GM18951 (cell line): ENCODE results near the gene ART5.

Experiments used
- POLR2A ChIP-seq: IDR thresholded peaks from 4 replicates; pipeline ENCODE4 v1.6.1; 2011; ENCODE audit warnings: mild to moderate bottlenecking; ENCODE audit not compliant: insufficient read length, insufficient read depth; ENCODE audit errors: extremely low read depth
- in situ Hi-C: fragments of 300-500 bp; cut with MboI; formaldehyde crosslinking; loops from one replicate; pipeline ENCODE4 v1.12.0; 2022; ENCODE audit warnings: low sequenced_read_pairs, mixed read lengths, inconsistent platforms; ENCODE audit not compliant: unreplicated experiment

ART5 gene

GRCh38 chr11:3642071-3642951 lies 519 bp upstream of the ART5 start:
- in situ Hi-C loops = no loop called here
- no peak for TF ChIP-seq POLR2A

- no peak for TF ChIP-seq POLR2A
- in situ Hi-C loops = no loop called here
These were observed 601 bp downstream of the ART5 start for GRCh38 chr11:3641191-3641590.

- TF ChIP-seq POLR2A = no peak
- in situ Hi-C loops = no loop called here
These were observed 2.0 kb downstream of the ART5 start for GRCh38 chr11:3639841-3640240.

- no peak for TF ChIP-seq POLR2A
- in situ Hi-C loops = no loop called here
These were observed 3.3 kb downstream of the ART5 start for GRCh38 chr11:3638513-3638912.

- in situ Hi-C loops = no loop called here
- no peak for TF ChIP-seq POLR2A
These were observed 4.6 kb downstream of the ART5 start for GRCh38 chr11:3637201-3637600.

DNA sequence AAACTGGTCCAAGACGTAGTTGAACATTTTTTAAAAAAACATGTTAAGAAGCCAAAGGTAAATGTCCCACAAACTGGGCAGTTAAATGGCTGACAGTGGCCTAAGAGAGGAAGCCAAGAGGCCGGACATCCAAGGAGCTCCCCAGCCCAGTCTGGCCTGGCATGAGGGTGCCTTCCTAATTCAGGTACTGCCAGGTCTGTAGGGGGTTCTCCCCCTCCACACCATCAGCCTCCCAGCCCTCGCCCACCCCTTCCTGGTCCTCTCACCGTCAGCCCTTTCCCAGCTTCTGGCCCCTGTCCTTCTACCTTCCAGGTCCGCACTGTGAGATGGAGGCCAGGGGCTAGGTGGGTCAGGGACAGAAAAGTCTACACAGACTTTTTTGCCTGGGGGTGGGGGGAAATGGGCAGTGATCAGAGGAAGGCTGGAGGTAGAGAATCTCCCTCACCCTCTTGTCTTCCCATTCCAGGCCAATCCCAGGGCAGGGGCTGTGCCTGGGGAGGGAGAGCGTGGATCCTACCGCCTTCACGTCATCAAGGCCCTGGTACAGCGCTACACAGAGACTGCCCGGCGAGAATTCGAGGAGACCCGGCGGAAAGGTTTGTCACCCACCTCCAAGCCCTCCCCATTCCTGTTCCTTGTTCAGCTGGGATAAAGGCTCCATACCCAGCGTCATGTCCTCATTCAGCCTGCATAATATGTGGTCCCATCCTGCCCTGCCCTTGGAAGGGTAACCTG lies 6.0 kb downstream of the ART5 start:
- in situ Hi-C loops = no loop called here
- TF ChIP-seq POLR2A = no peak

GRCh38 chr11:3632070-3632660 lies 9.6 kb downstream of the ART5 start:
- in situ Hi-C loops = no loop called here
- TF ChIP-seq POLR2A = no peak

- in situ Hi-C loops = no loop called here
These were observed 10.5 kb downstream of the ART5 start for GRCh38 chr11:3631331-3631730.

DNA sequence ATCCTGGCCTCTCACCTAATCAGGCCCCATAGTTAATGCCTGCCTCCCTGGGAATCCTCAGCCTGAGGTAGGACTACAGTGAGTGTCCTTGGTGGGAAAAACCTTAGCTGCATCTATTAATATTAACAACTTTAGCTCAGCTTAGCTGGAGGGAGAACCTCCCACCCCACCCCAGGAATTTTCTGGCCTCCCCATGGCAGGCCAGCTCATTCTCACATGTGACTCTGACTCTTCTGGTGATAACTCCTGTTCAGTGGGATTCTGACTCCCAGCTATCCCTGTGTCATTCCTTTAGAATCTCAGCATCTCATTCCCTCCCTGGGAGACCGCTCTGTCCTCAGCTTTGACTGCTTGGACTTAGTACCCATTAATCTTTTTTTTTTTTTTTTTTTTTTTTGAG lies 14.5 kb downstream of the ART5 start:
- in situ Hi-C loops = no loop called here
- no peak for TF ChIP-seq POLR2A

More at GRCh38 chr11:3631331-3631730, 10.5 kb downstream of the ART5 start:
- TF ChIP-seq POLR2A = no peak

DNA sequence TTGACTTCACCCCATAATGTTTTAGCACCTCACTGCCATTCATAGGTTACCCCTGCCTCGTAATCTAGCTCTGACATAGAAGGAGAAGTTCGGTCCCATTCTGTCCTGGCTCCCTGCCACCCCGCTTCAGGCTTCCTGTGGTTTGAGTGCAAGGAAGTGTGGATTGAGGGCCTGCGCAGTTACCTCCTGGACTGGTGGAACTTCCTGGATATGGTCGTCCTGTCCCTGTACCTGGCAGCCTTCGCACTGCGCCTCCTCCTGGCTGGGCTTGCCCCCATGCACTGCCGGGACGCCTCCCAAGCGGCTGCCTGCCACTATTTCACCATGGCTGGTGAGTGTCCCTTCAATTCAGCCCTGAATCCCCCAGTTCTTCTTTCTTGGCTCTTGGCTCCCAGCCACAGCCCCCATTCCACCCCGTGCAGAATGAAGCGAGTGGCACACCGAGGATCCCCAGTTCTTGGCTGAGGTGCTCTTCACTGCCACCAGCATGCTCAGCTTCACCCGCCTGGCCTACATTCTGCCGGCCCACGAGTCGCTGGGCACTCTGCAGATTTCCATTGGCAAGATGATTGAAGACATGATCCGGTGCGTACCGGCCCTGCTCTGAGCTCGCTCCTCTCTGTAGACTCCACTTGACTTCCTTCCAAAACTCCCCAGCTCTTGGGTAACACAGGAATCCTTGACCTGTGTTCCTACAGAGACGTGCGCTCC lies 15.4 kb downstream of the ART5 start:
- in situ Hi-C loops = no loop called here
- TF ChIP-seq POLR2A = no peak

GRCh38 chr11:3623767-3624458 lies 17.9 kb downstream of the ART5 start:
- in situ Hi-C loops = no loop called here
- no peak for TF ChIP-seq POLR2A

- no peak for TF ChIP-seq POLR2A
- in situ Hi-C loops = no loop called here
These were observed 18.7 kb downstream of the ART5 start for GRCh38 chr11:3623121-3623520.
